ENCODE measurements around the gene CASK.

GRCh38 chrX:41723826-41724225 is 199.5 kb downstream of the CASK start, which contains the start of gene GPR82:
- TF ChIP-seq CTCF (conservative IDR thresholded peaks at IDR 0.05) (no peak), EZH2 (IDR thresholded peaks at IDR 0.05; ENCODE audit: low read depth) (no peak)

Data from PC-9 (cell line).